NCI-H2196 treated with DMSO at 0.1 percent for 48 hours (cell line): Measurements from ENCODE around the gene RASGRP4.
"Not testable (repeated sequence)": the region's sequence is repeated elsewhere in the genome, so short reads cannot be mapped to it uniquely, and the experiment has no call there.

Source experiments
- DNase-seq: peaks from one replicate; lab custom pipeline; 2025; ENCODE audit not compliant: unreplicated experiment; lab: John Stamatoyannopoulos, UW

The RASGRP4 gene

GRCh38 chr19:38448225-38448624 is 22.2 kb upstream of the RASGRP4 start:
- DNase-seq, result no peak

DNA sequence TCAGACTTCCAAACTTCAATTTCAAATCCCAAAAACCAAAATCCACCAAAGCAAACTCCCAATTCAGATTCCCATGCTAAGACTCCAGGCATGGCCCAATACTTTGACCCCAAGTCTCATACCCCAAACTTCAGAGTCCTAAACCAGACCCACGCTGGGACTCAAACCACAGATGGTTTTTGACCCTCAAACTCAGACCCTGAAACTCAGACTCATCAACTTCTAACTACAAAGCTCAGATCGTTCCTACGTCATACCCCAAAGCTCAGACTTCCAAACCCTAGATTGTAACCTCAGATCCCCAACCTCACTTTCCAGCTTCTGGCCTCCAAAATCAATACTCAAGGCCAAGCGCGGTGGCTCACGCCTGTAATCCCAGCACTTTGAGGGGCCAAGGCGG is 19.3 kb upstream of the RASGRP4 start:
- DNase-seq, result no peak

DNA sequence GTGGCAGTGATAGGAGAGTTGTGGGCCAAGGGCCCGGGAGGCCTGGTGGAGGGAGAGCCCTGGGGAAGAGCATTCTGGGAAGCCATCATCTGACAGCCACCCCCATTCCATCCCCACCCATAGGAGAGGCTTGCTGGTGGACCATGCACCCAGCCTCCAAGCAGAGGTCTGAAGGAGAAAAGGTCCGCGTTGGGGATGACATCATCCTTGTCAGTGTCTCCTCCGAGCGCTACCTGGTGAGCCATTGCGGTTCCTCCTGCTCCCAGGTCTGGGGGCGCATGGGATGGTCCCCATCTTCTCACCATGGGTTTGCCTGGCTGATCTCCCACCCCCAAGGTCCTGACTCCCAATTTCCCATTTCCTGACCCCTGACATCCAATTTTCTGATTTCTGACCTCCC is 18.0 kb upstream of the RASGRP4 start:
- no peak for DNase-seq

- DNase-seq, result no peak
These were observed 17.5 kb upstream of the RASGRP4 start for GRCh38 chr19:38443458-38443999.

DNA sequence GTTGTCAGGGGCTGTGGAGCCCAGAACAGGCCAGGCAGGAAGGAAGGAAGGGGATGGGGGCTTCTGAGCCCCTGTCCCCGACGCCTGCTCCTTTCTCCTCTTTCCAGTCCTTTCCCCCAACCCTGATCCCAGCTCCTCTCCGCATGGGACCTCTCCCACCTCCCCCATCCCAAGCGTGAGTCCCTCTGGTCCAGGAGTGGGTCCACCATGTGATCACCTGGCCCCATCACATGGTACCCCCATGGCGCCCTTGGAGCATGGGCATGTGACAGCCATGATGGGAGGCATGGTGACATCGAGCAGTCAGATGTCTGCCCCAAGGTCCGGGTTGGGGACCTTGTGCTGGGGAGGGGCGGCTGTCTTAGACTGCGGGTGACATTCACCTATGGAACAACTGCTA is 16.7 kb upstream of the RASGRP4 start:
- no peak for DNase-seq

- DNase-seq, result no peak
These were observed 15.8 kb upstream of the RASGRP4 start for GRCh38 chr19:38441657-38442348.

GRCh38 chr19:38440592-38440991 is 14.6 kb upstream of the RASGRP4 start:
- no peak for DNase-seq

DNA sequence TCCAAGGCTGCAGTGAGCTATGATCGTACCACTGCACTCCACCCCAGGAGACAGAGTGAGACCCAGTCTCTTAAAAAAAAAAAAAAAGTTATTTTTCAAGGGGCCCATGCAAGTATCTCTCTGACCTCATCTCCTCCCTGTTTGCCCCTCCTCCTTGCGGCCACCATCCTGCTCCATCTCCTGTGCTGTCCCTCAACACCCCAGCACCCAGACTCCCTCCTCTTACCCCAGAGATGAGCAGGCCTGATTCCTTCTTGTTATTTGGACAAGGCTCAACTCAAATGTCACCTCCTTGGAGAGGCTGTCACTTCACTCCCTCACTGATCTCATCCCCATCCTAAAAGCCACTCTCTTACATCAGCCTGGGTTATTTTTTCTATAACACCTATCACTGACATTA is 11.9 kb upstream of the RASGRP4 start:
- no peak for DNase-seq

GRCh38 chr19:38437295-38437694 is 11.3 kb upstream of the RASGRP4 start:
- no peak for DNase-seq

- DNase-seq, result no peak
These were observed 8.6 kb upstream of the RASGRP4 start for GRCh38 chr19:38434549-38435051.

- DNase-seq, result no peak
These were observed 7.3 kb upstream of the RASGRP4 start, which contains the start of gene RYR1 for GRCh38 chr19:38433268-38433733. TSS of gene RYR1 (plus strand) at chr19:38433691. CDS start at chr19:38433830, 139 bp downstream.

DNA sequence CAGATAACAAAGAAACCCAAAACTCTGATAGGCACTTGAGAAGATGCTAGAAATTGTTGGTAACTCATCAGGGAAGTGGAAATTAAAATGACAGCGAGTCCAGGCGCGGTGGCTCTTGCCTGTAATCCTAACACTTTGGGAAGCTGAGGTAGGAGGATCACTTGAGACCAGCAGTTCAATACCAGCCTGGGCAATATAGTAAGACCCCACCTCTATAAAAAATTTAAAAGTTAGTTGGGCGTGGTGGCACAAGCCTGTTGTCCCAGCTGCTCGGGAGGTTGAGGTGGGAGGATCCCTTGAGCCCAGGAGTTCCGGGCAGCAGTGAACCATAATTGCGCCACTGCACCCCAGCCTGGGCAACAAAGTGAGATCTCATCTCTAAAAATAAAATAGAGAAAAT is 4.9 kb upstream of the RASGRP4 start:
- DNase-seq, result no peak

- DNase-seq, result no peak
These were observed 3.8 kb upstream of the RASGRP4 start for GRCh38 chr19:38429811-38430156.

DNA sequence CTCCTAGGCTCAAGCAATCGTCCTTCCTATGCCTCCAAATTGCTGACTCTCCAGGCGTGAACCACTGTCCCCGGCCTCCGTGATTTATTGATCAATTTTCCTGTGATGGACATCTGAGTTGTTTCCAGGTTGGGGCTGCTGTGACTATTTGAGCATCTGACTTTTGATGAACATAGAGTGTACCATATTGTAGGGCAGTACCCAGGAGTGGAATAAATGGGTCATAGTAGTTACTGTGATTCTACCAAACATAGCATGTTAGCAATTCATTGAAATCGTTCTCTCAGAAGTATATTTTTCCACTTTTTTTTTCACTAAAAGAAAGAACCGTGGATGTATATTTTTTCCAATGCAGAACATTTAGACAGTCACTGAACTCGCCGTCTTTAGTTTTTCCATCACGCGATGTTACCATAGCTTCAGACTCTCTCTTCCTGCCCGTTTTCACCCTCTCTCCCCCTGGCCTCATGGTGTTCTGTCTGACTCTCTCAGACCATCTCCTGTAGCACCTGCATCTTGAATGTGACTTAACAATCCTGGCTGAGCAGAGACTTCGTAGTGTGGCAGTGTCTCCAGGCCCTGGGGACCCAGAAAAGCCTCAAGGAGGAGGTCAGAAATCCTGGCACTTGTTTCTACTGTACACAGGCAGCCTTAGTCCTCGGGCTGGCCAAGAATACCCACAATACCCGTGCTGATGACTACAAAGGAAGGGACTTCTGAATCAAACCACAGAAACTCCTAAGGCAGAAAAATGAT is 3.2 kb upstream of the RASGRP4 start:
- DNase-seq, result no peak

DNA sequence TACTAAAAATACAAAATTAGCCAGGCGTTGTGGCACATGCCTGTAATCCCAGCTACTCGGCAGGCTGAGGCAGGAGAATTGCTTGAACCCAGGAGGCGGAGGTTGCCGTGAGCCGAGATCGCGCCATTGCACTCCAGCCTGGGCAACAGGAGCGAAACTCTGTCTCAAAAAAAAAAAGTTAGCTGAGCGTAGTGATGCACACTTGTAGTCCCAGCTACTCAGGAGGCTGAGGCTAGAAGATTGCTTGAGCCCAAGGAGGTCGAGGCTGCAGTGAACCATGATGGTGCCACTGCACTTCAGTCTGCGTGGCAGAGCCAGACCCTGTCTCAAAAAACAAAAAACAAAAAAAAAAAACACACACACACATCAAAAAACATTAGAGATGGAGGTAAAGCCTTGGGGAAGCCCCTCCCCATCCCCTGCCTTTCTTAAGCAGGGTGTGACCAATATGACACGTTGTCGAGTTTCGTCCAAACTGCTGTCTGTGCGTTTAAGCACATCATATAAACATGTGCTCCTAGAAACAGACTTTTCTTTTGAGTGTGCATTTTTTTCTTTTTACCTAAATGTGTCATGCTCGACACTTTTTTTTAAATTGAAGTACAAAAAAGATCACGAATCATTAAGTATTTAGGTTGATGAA is 1.1 kb upstream of the RASGRP4 start:
- not testable (repeated sequence) for DNase-seq

DNA sequence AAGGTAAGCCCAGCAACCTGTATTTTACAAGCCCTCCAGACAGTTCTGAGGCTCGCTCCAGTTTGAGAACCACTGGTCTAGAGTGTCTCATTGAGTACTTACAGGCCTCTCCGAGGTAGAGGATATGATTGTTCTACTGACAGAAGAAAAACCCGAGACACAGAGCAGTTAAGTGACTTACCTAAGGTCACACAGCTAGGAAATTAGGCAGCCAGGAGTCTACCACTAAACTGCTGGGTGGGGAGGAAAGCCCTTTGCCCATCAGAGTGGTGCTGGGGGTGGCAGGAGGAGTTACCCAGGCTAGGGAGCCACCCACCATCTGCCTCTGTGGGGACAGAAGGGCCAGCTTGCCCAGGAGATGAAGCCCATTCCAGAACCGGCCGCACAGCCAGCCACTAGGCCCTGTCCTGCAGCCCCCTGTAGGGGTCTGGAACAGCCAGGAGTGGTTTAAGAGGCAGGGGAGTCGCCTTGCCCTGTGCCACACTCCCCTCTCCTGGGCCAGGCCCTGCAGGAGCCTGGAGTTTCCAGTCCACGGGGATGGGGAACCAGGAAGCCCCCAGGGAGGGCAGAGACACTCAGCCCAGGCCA is 703 bp downstream of the RASGRP4 start:
- no peak for DNase-seq

- no peak for DNase-seq
These were observed 1.7 kb downstream of the RASGRP4 start for GRCh38 chr19:38424272-38424671.

GRCh38 chr19:38422438-38422837 is 3.6 kb downstream of the RASGRP4 start:
- no peak for DNase-seq

DNA sequence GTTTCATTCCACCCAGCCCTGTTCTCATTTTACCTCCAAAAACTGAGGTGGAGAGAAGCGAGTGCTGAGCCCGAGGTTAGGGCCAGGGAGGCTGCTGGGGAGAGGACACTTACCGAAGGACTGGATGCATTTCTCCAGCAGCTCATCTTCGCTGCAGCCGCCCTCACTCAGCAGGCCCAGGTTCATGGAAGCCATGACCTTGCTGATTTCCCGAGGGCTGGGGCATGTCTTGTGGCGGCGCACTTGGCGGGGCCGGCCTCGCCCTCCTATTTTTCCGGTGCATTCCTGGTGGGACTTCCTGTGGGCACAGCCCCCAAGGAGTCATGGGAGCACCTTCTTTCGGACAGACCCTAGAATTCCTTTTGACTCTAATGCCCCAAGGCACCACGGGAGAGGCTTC is 4.2 kb downstream of the RASGRP4 start:
- DNase-seq, result no peak

GRCh38 chr19:38420935-38421334 is 5.1 kb downstream of the RASGRP4 start:
- DNase-seq, result no peak
